K562 (cell line): Measurements from ENCODE around the gene ACADSB. TPM values are rescaled to one million over a fixed set of nuclear protein-coding genes. Genes with fewer than 3 reads are reported as not detected.

Source experiments
- ADNP ChIP-seq: fragments of 200-800 bp; sonication (Bioruptor generic); IDR thresholded peaks from 2 replicates; pipeline ENCODE4 v1.6.1; 2016; ENCODE audit warnings: missing genetic modification characterization, missing compliant biosample characterization
- ATF4 ChIP-seq: fragments of 450-650 bp; formaldehyde crosslinking; IDR thresholded peaks from 2 replicates; pipeline ENCODE4 v1.4.0; 2022; ENCODE audit warnings: mild to moderate bottlenecking, moderate library complexity
- FOXK2 ChIP-seq, 2 experiments: fragments of 450-650 bp; IDR thresholded peaks in 1 of 2; conservative IDR thresholded peaks in 1 of 2; 2 replicates each; pipeline ENCODE4 v1.6.1; 2016; ENCODE audit warnings: low read depth in 2 of 2, mild to moderate bottlenecking in 1 of 2
- FOXP4 ChIP-seq: sonication (generic); formaldehyde crosslinking; IDR thresholded peaks from 2 replicates; pipeline ENCODE4 v1.8.0; 2022; ENCODE audit warnings: mild to moderate bottlenecking, missing genetic modification reagents, borderline replicate concordance
- KAT2B ChIP-seq: IDR thresholded peaks from one replicate; pipeline ENCODE4 v1.6.1; 2012; ENCODE audit warnings: low read depth, mild to moderate bottlenecking, control low read depth, inconsistent platforms, low read length, moderate library complexity
- PCBP1 ChIP-seq: fragments of 200-400 bp; formaldehyde crosslinking; IDR thresholded peaks from 2 replicates; pipeline ENCODE4 v1.6.1; 2018; ENCODE audit warnings: mild to moderate bottlenecking, low read depth, low read length; ENCODE audit not compliant: poor library complexity, severe bottlenecking
- PTTG1 ChIP-seq: fragments of 450-650 bp; IDR thresholded peaks from 2 replicates; pipeline ENCODE4 v1.6.1; 2016; ENCODE audit warnings: low read depth, mild to moderate bottlenecking, missing genetic modification characterization, missing compliant biosample characterization
- RAD51 ChIP-seq: fragments of 450-650 bp; IDR thresholded peaks from 2 replicates; pipeline ENCODE4 v1.7.1; 2016; ENCODE audit warnings: low read depth, mild to moderate bottlenecking, borderline replicate concordance
- SAP30 ChIP-seq: fragments of 200-600 bp; sonication (generic); IDR thresholded peaks from 2 replicates; pipeline ENCODE4 v1.6.1; 2012; ENCODE audit warnings: borderline replicate concordance, low read depth, mild to moderate bottlenecking, moderate library complexity, low read length, control low read depth, inconsistent platforms; ENCODE audit not compliant: insufficient read depth, poor library complexity, severe bottlenecking
- SIX5 ChIP-seq, 2 experiments: IDR thresholded peaks; 2 replicates each; pipeline ENCODE4 v1.6.1; 2011; ENCODE audit warnings: low read length in 2 of 2, borderline replicate concordance in 1 of 2, low read depth in 1 of 2, mild to moderate bottlenecking in 1 of 2, moderate library complexity in 1 of 2; ENCODE audit not compliant: insufficient read depth in 1 of 2
- SMAD4 ChIP-seq: fragments of 250-450 bp; sonication (Bioruptor Pico); conservative IDR thresholded peaks from 2 replicates; pipeline ENCODE4 v1.8.0; 2021; ENCODE audit warnings: inconsistent platforms, mild to moderate bottlenecking, moderate library complexity
- SNRNP70 ChIP-seq: fragments of 200-400 bp; formaldehyde crosslinking; optimal IDR thresholded peaks from 2 replicates; pipeline ENCODE3; 2017; ENCODE audit warnings: low read depth, low read length
- SP1 ChIP-seq: sonication (generic); formaldehyde crosslinking; IDR thresholded peaks from 2 replicates; pipeline ENCODE4 v1.8.1; 2022; ENCODE audit warnings: mild to moderate bottlenecking, missing genetic modification reagents
- TAF15 ChIP-seq: fragments of 200-400 bp; formaldehyde crosslinking; IDR thresholded peaks from 2 replicates; pipeline ENCODE4 v1.6.1; 2017; ENCODE audit warnings: mild to moderate bottlenecking, low read depth, low read length, moderate library complexity
- TFAP4 ChIP-seq: sonication (generic); formaldehyde crosslinking; IDR thresholded peaks from 2 replicates; pipeline ENCODE4 v1.8.0; 2022; ENCODE audit warnings: missing genetic modification reagents, mild to moderate bottlenecking, moderate library complexity, borderline replicate concordance
- THAP12 ChIP-seq: fragments of 250-450 bp; sonication (Bioruptor Pico); IDR thresholded peaks from 2 replicates; pipeline ENCODE4 v1.9.0; 2021; ENCODE audit warnings: mild to moderate bottlenecking, inconsistent platforms
- ZFPM2 ChIP-seq: fragments of 250-450 bp; sonication (Bioruptor Pico); IDR thresholded peaks from 2 replicates; pipeline ENCODE4 v1.5.1; 2022; ENCODE audit warnings: mild to moderate bottlenecking
- ZNF24 ChIP-seq: fragments of 450-650 bp; IDR thresholded peaks from 2 replicates; pipeline ENCODE4 v1.6.1; 2016
- ZNF655 ChIP-seq: fragments of 250-450 bp; sonication (Bioruptor Pico); IDR thresholded peaks from 2 replicates; pipeline ENCODE4 v1.5.0; 2021
- polyA plus RNA-seq, 8 experiments: library from polyadenylated mRNA; depleted of rRNA in 4 of 8; stranded (reverse) in 5 of 8; unstranded in 3 of 8; fragments of >200 nt; fragmentation: Nextera tagmentation in 2 of 8; fragmentation: Illumina TruSeq in 1 of 8; extraction: Ambion mirVana in 2 of 8; extraction: Trizol in 1 of 8; gene quantifications; 2 replicates each; pipeline versions ENCODE4 v1.2.1 to v1.2.3, GENCODE V29; 2011 to 2014; ENCODE audit warnings: inconsistent platforms in 1 of 8, missing spikeins in 1 of 8
- total RNA-seq, 7 experiments: library from RNA; depleted of rRNA in 6 of 7; stranded (reverse); fragments of >200 nt in 6 of 7; fragmentation: Illumina TruSeq in 2 of 7; extraction: Trizol in 2 of 7; gene quantifications; 2 replicates each; pipeline versions ENCODE4 v1.2.1 to v1.2.3, GENCODE V29; 2011 to 2021; ENCODE audit warnings: low replicate concordance in 1 of 7

The ACADSB gene
- total and polyA plus RNA-seq, 9 of the 15 experiments (the other 6 are each of a cell fraction or from before 2014, with no cell fraction given) = 2.9 to 9.1 (median 5.8) TPM

- TF ChIP-seq THAP12 (CRISPR knock-in tag) (no peak), PTTG1 (tag) (no peak), TFAP4 (CRISPR knock-in tag) (no peak), FOXK2 (conservative IDR thresholded peaks at IDR 0.05 in 1 of 2, IDR thresholded peaks at IDR 0.05 in 1 of 2; ENCODE audit: low read depth in 2 of 2) (peak; percentile 50 to 63; a peak in 2 of 4 replicates), SP1 (CRISPR knock-in tag) (no peak), PCBP1 (no peak), ADNP (tag) (no peak), SAP30 (peak; percentile 59), KAT2B (no peak), SNRNP70 (no peak), ZFPM2 (no peak), TAF15 (no peak), ZNF24 (no peak), FOXP4 (no peak), SIX5 (IDR thresholded peaks at IDR 0.05; ENCODE audit: borderline replicate concordance in 1 of 2, insufficient read depth in 1 of 2, low read depth in 1 of 2, low read length in 2 of 2) (no peak), ZNF655 (no peak), ATF4 (no peak), SMAD4 (CRISPR knock-in tag) (no peak), RAD51 (peak; percentile 37; the same call in 1 of the 2 replicates)
Measured at GRCh38 chr10:123007558-123008354, 1.1 kb upstream of the ACADSB start (continued).
